Fibroblast of skin of back (primary cell): ENCODE data around the gene SERPINA9. TPM values are rescaled to one million over a fixed set of nuclear protein-coding genes. Genes with fewer than 3 reads are reported as not detected.
"Not testable (repeated sequence)": the region's sequence is repeated elsewhere in the genome, so short reads cannot be mapped to it uniquely, and the experiment has no call there.

Experiments used
- DNase-seq: peaks from one replicate; pipeline ENCODE4 v3.0.0-alpha.2; 2013
- polyA plus RNA-seq, 2 experiments: library from polyadenylated mRNA; unstranded; fragments of 120-200 nt; gene quantifications; one replicate each; pipeline ENCODE4 v1.2.1, GENCODE V29; 2013; ENCODE audit not compliant: insufficient read length in 2 of 2

Gene SERPINA9
- 2.8 TPM for polyA plus RNA-seq (2013, experiment 1 of 2; ENCODE audit: insufficient read length)
- polyA plus RNA-seq (2013, experiment 2 of 2; ENCODE audit: insufficient read length): 0.35 TPM

GRCh38 chr14:94476023-94476422 lies at the start of gene SERPINA9:
SERPINA9 (minus strand) TSS chr14:94476197; CDS start chr14:94469840, 6,357 bp downstream.
- DNase-seq: peak; percentile 61

DNA sequence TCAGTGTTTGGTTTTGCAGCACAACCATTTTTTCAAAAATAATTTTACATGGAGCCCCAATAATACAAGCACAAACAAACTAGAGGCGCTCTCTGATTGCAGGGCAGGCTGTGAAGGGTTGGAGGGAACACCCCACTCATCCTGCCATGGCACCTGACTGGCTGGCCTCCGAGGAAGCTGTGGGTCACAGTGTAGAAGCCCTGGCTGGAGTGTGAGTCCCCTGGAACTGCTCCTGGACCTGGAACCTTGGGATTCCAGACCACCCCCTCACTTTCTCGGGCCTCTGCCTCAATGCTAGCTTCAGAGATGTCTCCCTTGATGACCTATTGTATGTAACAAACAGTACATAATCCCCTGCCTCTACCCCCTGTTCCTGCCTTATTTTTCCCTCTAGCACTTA lies 48.1 kb upstream of the SERPINA9 start:
- DNase-seq: no peak

- no peak for DNase-seq
Measured at GRCh38 chr14:94523265-94523664, 47.3 kb upstream of the SERPINA9 start.

DNA sequence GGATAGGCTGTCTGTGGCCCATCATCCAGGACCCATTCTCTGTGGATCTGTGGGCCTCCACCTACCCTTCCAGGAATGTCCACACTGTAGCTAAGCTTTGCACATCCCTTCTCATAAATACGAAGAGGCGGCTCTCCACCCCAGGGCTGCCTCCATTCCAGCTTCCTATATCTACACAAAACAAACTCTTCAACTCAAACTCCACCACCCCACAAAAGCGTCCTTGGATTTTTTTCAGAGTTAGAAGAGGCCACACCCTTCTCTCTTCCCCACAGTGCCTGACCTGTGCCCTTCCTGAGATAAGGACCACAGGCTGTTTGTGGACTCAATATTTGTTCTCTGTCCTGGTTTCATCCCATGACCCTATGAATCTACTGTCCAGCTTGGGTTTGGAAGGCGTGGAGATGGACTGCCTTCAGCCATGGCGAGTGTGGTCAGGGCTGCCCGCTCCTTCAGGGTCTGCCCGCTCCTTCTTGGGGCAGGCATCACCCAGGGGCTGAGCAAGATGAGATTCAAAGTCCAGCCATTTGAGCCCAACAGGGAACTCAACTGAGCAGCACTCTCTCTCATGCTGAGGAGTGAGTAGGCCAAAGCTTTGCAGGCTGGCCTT lies 46.2 kb upstream of the SERPINA9 start:
- DNase-seq: no peak

DNA sequence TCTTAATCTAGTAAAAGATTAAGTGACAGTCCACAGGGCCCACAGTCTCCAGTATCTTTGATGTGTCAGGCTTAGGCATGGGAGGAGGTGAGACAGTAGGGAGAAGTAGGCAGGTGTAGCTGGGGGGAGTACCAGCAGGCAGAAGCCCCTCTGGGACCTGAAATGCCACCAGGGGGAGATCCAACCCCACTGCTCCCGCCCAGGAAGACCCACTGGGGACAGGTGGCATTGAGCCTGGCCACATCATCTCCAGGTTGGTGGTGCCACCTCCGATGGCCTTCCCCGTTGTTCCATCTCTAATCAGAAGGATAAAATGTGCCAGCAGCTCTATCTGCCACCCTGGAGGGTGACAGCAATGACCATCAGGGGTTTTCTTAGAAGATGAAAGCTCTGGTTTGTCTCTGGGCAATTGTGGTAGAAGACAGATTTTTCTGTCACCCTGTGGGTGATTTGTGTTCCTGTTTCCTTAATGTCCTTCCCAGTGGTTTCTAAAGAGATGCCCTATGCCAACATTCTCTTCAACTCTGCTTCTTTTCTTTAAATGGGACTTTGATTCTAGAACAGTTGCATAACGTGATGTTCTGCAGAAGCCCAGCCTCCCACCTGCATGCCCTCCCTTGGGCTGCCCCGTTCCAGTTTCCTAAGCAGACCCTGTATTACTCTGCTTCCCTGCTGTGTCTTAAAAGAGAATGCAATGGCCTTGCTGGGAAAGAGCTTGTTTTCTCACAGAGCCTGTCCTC lies 45.5 kb upstream of the SERPINA9 start:
- no peak for DNase-seq

- DNase-seq: no peak
Measured at GRCh38 chr14:94517641-94518257, 41.8 kb upstream of the SERPINA9 start.

DNA sequence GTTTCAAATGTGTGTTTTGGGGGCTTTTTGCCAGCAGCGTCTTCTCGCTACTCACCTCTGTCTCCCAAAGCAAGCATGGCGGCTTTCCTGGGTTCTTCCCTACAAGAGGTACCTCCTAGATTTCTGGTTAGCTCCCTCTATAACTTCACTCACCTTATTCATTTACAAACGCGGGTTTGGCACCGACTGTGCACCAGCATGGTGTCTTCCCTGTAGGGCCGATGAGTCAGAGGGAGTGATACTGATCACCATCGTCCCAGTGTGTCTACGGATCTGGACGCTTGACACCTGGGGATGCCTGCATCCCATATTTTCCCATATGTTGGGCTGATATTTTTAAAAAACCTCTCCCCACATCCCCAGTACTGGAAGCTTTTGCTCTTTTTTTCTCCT lies 41.2 kb upstream of the SERPINA9 start:
- no peak for DNase-seq

DNA sequence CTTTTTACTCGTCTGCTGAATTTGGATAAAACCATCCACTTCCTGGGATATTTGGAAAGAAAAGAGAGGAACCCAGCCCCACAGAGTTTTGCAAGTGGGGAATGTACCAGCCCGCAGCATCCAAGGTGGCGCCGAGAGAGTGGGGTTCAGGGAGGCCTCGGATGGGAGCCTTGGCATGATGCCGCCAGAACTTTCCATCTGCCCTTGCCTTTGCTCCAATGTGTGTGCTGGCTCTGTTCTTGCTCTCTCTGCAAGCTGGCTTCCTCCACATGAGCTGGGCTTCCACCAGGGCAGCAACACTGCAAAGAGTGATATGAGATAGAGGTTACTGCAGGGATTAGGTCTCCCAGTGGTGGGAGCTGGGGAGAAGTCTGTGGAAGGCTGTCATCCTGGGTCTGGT lies 39.9 kb upstream of the SERPINA9 start:
- no peak for DNase-seq

DNA sequence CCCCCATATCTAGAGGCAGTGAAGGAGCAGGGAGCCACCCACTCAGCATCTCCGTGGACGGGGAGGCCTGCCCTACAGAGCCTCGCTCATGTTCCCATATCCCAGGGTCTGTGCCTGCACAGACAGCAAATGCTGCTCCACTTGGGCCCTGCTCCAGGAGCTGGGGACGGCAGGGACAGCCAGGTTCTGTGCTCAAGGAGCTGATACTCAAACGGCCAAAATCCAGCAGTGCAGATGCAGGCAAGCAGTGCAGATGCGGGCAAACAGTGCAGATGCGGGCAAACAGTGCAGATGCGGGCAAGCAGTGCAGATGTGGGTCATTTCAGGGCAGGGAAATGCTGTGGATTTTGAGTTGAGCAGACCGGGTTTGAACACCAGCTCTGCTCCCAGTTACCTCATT lies 39.4 kb upstream of the SERPINA9 start:
- DNase-seq: no peak

DNA sequence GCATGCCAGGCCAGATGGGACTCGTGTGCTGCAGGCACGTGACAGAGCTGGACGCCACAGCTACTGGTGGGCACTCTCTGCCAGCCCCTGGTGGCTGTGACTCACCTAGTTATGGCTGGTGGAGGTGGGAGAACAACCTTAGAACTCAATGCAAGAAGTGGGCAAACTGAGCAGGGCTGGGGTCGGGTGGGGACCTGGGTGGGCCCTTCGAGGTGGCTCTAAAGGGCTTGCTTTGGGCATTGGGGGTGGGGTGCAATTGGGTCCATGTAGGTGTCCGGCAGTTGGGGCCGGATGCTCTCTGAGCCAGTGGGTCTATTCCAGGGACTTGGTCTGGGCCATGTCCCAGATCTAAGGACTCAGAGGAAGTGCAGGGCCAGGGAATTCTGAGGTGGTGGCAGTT lies 38.4 kb upstream of the SERPINA9 start:
- no peak for DNase-seq

- DNase-seq: not testable (repeated sequence)
Measured at GRCh38 chr14:94510481-94510880, 34.5 kb upstream of the SERPINA9 start.

- DNase-seq: no peak
Measured at GRCh38 chr14:94509356-94509755, 33.4 kb upstream of the SERPINA9 start, which contains the start of gene SERPINA12. SERPINA12 (minus strand) TSS chr14:94509469; CDS start chr14:94498397, 11,072 bp downstream.

DNA sequence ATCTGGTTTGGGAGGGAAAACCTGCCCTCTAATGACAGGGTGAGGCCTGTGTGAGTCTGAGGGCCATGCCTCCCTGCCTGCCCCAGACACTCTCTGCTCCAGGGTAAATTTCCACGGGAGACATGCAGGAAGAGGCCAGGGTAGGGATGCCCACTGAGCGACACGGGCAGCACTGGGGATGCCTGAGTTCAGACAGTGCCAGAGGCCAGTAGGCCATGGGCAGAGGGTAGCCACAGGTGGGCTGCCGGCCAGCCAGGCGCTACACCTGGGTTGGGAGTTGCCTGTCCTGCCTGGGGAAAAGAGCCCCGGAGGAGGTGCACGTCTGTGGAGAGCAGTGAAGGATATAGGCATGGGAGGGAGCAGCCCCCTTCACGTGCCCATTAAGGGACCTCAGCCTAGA lies 29.6 kb upstream of the SERPINA9 start:
- DNase-seq: no peak

- no peak for DNase-seq
Measured at GRCh38 chr14:94505206-94505605, 29.2 kb upstream of the SERPINA9 start.

GRCh38 chr14:94501588-94502516 lies 25.9 kb upstream of the SERPINA9 start:
- DNase-seq: no peak

DNA sequence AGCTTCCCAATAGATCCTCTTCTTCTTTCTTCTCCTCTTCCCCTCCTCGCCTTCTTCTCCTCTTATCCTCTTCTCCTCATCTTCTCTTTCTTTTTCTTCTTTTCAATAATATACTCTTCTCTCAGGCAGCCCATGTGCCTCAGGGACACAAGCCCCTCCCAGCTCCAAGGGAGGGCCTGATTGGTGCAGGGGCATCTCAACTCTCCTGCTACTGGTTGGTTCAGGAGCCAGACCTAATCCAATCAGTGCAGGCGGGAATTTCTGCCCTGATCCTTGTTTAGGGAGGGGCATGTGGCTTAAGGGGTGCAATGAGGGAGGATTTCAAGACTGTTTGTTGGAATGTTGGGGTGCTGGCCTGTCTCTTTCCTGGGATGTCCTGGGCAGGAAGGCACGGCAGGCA lies 24.3 kb upstream of the SERPINA9 start:
- DNase-seq: no peak

DNA sequence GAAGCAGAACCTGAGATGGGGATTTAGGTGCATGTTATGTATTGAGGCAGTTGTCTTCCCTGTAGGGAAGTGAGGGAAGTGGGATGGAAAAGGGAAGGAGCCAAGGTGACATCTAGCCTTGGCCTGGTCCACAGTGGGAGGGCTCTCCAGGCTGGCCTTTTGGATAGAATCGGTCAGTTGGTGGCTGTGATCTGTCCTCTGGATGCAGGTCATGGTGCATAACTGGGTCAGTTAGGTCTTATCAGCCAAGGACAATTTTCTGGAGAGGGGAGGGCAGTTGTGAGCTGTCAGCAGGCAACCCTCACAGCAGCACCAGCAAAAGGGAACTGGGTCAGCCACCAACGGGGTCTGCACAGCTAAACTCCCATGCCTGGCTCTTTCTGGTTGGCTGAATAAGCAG lies 23.7 kb upstream of the SERPINA9 start:
- no peak for DNase-seq

GRCh38 chr14:94498215-94498614 lies 22.2 kb upstream of the SERPINA9 start:
- DNase-seq: no peak

DNA sequence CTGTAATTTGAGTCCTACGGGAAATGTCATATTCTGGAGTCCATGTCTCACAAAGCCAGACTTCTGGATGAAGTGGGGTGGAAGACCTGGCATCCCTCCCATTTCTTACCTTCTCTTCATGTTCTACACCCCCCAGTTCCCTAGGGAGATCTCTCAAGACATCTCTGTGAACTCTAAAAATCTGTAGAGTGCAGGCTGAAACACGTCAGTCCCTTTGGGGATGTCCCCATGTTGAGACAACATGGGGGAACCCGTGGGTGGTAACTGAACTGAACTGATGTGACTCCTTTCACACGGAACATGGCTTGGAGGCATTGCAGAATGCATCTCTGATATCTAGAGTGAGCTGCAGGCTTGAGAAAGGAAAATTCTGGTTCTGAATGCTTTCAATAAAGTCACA lies 18.1 kb upstream of the SERPINA9 start:
- no peak for DNase-seq

DNA sequence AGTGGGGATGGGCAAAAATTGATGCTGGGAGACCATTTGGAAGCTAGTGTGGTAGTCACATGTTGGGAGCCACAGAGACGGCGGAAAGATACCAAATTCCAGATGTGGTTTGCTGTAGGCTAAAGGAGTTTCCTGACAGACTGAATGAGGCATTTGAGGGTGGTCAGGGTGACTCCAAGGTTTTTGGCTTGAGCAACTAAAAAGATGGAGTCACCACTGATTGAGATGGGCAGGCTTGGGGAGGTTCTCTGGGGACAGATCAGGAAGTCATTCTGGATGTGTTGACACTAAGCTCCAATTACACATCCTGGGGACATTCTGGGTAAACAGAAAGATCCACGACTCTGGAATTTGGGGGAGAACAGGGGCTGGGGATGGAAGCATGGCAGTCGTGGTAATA lies 15.5 kb upstream of the SERPINA9 start:
- DNase-seq: peak; percentile 81

- no peak for DNase-seq
Measured at GRCh38 chr14:94489336-94489735, 13.3 kb upstream of the SERPINA9 start.

DNA sequence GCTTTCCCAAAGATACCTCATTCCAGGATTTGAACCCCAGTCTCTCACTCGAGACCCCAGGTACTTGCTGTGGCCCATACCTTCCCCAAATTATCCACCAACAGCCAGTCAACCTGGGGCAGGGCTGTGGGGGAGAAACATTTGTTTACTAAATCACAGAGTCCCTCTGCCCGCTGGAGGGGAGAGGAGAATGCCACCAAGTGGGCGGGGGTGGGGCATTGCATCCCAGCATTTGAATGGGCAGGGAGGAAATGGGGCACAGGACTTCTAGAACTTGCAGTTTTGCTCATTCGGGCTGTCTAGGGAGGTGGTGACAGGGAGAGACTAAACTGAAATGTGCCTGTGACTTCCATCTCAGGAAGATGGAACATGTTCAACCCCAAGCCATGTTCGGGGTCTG lies 10.9 kb upstream of the SERPINA9 start:
- DNase-seq: no peak
